IMR-90 (cell line): ENCODE results near the gene HCFC1R1.

ENCODE experiments used
- CEBPB ChIP-seq: IDR thresholded peaks from 2 replicates; pipeline ENCODE4 v1.6.1; 2012; ENCODE audit warnings: low read depth, low read length, improper control_type of control experiment
- CTCF ChIP-seq: conservative IDR thresholded peaks from 2 replicates; pipeline ENCODE4 v1.5.1; 2012; ENCODE audit warnings: mild to moderate bottlenecking, low read depth, low read length, improper control_type of control experiment
- ELK1 ChIP-seq: fragments of 150-350 bp; IDR thresholded peaks from 2 replicates; pipeline ENCODE4 v1.6.1; 2016; ENCODE audit warnings: low read depth, mild to moderate bottlenecking, low read length, moderate library complexity, borderline replicate concordance
- MAFK ChIP-seq: IDR thresholded peaks from 2 replicates; pipeline ENCODE4 v1.6.1; 2012; ENCODE audit warnings: low read depth, low read length, improper control_type of control experiment
- POLR2A ChIP-seq: IDR thresholded peaks from 2 replicates; pipeline ENCODE4 v1.6.1; 2012; ENCODE audit warnings: mild to moderate bottlenecking, low read depth, low read length
- SMC3 ChIP-seq: fragments of 150-350 bp; IDR thresholded peaks from 2 replicates; pipeline ENCODE4 v1.6.1; 2016; ENCODE audit warnings: low read depth, mild to moderate bottlenecking, antibody characterized with exemption, low read length, moderate library complexity
- USF2 ChIP-seq: fragments of 150-350 bp; IDR thresholded peaks from 2 replicates; pipeline ENCODE4 v1.6.1; 2017; ENCODE audit warnings: mild to moderate bottlenecking, antibody characterized with exemption, low read length, low read depth

GRCh38 chr16:3060339-3061127 lies 36.8 kb upstream of the HCFC1R1 start:
- TF ChIP-seq CTCF (no peak), USF2 (no peak), POLR2A (no peak), ELK1 (no peak), SMC3 (no peak), CEBPB (no peak), MAFK (no peak)
